DND-41 (cell line): ENCODE data around the gene FAM13A.

ENCODE experiments used
- EZH2 ChIP-seq: IDR thresholded peaks from 3 replicates; pipeline ENCODE4 v1.6.1; 2012; ENCODE audit warnings: borderline replicate concordance, low read depth, mild to moderate bottlenecking, moderate library complexity, low read length, inconsistent platforms; ENCODE audit not compliant: severe bottlenecking
- TF ChIP-seq, protein P1 (sequence below): IDR thresholded peaks from 2 replicates; pipeline ENCODE4 v1.5.1; 2012; ENCODE audit warnings: borderline replicate concordance, low read length, moderate library complexity, mild to moderate bottlenecking; ENCODE audit not compliant: poor library complexity, severe bottlenecking; ENCODE audit errors: extremely low read depth

- TF ChIP-seq, protein P1, sequence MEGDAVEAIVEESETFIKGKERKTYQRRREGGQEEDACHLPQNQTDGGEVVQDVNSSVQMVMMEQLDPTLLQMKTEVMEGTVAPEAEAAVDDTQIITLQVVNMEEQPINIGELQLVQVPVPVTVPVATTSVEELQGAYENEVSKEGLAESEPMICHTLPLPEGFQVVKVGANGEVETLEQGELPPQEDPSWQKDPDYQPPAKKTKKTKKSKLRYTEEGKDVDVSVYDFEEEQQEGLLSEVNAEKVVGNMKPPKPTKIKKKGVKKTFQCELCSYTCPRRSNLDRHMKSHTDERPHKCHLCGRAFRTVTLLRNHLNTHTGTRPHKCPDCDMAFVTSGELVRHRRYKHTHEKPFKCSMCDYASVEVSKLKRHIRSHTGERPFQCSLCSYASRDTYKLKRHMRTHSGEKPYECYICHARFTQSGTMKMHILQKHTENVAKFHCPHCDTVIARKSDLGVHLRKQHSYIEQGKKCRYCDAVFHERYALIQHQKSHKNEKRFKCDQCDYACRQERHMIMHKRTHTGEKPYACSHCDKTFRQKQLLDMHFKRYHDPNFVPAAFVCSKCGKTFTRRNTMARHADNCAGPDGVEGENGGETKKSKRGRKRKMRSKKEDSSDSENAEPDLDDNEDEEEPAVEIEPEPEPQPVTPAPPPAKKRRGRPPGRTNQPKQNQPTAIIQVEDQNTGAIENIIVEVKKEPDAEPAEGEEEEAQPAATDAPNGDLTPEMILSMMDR: no peak
- TF ChIP-seq EZH2: no peak
Measured at GRCh38 chr4:88750369-88750768, 306.6 kb downstream of the FAM13A start.
